ENCODE measurements around the gene SLFN12. TPM values are rescaled to one million over a fixed set of nuclear protein-coding genes. Genes with fewer than 3 reads are reported as not detected.
"Not testable (repeated sequence)": the region's sequence is repeated elsewhere in the genome, so short reads cannot be mapped to it uniquely, and the experiment has no call there.

The SLFN12 gene
- polyA plus RNA-seq, 4 donors = 18.5 to 20.1 (median 18.8) TPM

DNA sequence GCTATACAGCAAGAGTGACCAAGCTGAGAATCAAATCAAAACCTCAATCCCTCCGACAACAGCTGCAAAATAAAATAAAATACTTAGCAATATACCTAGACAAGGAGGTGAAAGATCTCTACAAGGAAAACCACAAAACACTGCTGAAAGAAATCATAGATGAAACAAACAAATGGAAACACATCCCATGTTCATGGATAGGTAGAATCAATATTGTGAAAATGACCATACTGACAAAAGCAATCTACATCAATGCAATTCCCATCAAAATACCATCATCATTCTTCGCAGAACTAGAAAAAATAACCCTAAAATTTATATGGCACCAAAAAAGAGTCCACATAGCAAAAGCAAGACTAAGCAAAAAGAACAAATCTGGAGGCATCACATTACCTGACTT is 17.6 kb downstream of the SLFN12 start:
- DNase-seq (ENCODE audit: low read depth in 4 of 4, low spot score in 2 of 4) = not testable (repeated sequence)

DNA sequence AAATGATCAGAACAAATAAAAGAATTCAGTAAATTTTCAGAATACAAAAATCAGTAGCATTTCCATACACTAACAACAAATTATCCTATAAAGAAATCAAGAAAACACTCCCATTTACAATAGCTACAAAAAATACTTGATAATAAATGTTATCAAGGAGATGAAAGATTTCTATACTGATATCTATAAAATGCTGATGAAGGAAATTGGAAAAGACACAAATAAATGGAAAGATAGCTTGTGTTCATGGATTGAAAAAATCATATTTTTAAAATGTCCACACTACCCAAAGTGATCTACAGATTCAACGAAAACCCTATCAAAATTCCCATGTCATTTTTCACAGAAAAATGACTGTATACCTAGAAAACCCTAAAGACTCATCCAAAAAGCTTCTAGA is 18.1 kb downstream of the SLFN12 start:
- no peak for DNase-seq (ENCODE audit: low read depth in 4 of 4, low spot score in 2 of 4)

DNA sequence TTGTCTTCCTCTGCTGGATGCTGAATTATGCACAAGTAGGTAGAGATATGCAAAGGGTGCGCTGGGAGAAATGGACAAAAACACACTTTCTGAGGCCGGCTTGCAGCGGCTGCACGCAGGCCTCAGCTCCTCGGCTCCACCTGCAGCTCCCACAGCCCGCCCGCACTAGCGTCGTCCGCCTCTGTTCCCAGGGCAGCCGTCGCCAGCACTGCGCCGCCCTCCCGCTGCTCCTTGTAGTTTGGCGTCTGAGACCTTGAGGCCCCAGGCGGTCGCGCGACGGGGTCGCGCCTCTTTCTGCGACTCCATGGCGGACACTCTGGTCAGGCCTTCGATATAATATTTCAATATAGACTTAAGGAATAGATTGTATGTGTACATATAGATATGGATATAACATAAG is 24.8 kb downstream of the SLFN12 start:
- DNase-seq (ENCODE audit: low read depth in 4 of 4, low spot score in 2 of 4) = no peak

- DNase-seq (ENCODE audit: low read depth in 4 of 4, low spot score in 2 of 4) = no peak
These were observed 25.7 kb downstream of the SLFN12 start for GRCh38 chr17:35406568-35406967.

DNA sequence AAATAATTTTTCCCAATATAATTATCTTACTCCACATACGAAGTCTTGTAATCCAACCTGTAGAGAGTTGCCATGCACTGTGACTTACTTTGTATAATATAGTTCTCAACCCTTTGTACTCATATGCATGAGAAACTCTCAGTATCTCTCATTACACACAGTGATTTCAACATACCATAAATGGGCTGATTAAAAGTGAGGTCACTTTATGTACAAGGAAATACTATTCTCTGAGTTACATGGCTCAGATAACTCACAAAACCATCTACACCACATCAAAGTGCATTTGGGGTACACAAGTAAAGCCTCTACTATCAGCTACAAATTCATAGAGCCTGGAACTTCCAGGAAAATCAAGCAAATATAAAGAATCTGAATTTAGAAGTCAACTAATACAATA is 27.9 kb downstream of the SLFN12 start:
- DNase-seq (ENCODE audit: low read depth in 4 of 4, low spot score in 2 of 4) = no peak

GRCh38 chr17:35393783-35394182 is 38.5 kb downstream of the SLFN12 start:
- DNase-seq (ENCODE audit: low read depth in 4 of 4, low spot score in 2 of 4) = not testable (repeated sequence)

DNA sequence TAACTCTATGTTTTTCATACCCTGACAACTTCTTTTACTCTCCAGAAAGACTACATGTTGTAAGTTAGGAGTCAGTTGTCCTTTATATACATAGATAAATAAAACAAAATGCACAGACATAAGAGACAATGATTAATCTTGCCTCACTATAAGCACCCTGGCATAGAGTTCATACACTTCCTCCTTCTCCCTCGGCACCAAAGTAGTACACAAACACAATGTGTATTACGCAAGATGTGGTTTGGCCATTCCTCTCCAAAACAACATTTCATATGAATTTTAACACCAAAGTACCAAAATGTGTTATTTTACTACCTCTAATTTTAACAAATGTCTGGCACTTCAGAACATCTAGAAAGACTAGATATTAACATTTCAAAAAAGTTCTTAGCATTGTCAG is 41.6 kb downstream of the SLFN12 start:
- no peak for DNase-seq (ENCODE audit: low read depth in 4 of 4, low spot score in 2 of 4)

DNA sequence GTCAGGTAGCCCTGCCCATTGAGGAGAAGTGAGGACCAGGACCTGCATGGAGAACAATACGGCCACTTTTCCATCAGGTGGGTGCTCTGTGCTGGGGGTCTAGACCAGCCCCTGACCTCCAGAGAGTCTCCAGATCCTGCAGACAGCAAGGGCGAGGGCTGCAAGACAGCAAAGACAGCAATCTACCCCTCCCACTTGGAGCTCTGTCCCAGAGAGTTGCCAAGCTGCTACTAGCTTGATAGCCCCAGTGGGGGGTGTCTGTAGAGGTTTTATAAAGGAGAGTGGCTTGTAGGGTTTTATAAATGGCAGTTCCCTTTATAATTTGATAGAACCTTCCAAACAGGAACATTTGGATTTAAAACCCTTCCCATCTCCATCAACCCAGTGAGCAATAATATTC is 42.1 kb downstream of the SLFN12 start:
- no peak for DNase-seq (ENCODE audit: low read depth in 4 of 4, low spot score in 2 of 4)

GRCh38 chr17:35387496-35387895 is 44.8 kb downstream of the SLFN12 start:
- DNase-seq (ENCODE audit: low read depth in 4 of 4, low spot score in 2 of 4) = no peak

GRCh38 chr17:35377706-35378105 is 54.6 kb downstream of the SLFN12 start:
- DNase-seq (ENCODE audit: low read depth in 4 of 4, low spot score in 2 of 4) = no peak

- no peak for DNase-seq (ENCODE audit: low read depth in 4 of 4, low spot score in 2 of 4)
These were observed 55.2 kb downstream of the SLFN12 start for GRCh38 chr17:35377068-35377467.

DNA sequence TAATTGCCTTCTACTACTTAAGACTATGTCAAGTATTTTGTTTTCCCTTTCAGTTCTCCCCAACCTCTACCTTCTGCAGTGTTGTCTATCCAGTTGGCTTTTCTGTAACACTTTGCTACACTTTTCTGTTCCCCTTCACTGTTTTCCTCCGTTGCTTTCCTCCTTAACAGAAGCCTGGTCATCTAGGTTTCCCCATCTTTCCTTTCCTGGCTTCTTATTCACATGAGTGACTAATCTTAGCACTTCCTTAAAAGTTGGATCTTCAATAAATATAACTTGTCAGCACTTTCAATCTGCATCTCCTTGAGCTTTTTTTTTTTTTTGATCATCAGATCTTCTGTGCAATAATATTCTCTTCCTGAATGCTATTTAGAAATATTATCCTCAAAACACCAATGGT is 56.1 kb downstream of the SLFN12 start:
- DNase-seq (ENCODE audit: low read depth in 4 of 4, low spot score in 2 of 4) = no peak

GRCh38 chr17:35374766-35375344 is 57.4 kb downstream of the SLFN12 start:
- peak in 2 of 4 donors; percentile 28 to 37 for DNase-seq (ENCODE audit: low read depth in 4 of 4, low spot score in 2 of 4)

DNA sequence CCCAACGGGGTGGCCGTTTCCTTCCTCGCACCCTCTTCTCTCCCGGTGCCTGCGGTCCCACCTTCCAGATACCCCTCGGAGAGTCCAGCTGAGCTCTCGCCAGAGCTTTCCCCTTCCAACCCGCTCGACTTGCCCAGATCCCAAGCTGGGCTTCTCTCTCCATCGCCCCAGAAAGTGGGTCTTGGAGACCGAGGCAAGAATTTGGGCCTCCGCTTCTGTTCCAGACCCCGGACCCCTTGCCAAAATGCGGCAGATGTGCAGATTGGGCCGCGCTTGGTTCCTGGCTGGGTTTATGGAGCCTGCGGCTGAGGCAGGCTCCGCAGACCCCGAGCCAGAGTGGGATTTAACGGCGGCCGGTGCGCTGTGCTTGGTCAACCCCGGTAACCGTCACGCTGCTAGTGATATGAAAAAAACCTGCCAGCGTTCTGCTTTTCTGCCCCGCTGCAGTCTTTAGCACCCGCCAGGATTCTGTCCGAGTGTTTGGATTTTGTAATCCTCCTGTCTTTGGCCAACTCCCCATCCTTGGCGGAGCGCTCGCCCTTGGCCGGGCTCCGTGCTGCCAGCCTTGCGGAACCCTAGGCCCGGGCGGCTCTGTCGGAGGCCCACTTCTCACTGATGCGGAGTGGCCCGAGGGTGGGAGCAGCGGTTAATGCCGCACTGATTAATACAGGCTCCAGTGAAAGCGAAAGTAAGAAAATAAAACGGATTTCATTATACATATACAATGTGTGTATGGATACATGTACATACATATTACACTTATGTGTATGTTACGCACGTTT is 58.1 kb downstream of the SLFN12 start:
- DNase-seq (ENCODE audit: low read depth in 4 of 4, low spot score in 2 of 4) = peak in 3 of 4 donors; percentile 28 to 36 (median 31)

DNA sequence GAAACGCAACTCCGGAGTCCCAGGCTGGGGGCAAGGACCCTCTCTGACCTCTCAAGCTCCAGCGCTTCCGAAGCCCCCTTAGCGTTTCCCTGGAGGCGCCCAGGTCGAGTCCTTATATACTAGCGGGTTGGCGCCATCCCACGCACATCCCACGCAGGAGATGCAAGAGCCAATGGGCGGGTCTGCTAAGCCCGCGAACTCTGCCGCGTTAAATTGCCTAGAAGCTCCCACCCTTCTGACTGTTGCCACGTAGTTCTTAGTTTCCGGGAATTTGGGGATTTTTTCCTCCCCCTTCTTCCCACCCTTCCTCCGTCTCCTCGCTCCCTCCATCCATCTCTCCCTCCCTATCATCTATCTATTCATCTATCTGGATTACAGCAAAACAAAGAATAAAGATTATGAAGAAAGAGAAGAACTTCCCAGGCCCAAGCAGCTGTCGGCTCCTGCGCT is 58.7 kb downstream of the SLFN12 start, which contains the start of gene SLFN11:
TSS of gene SLFN11 (minus strand) at position 88 of the 450 bp plus-strand sequence. CDS start 9,814 bp downstream, outside the sequence.
- DNase-seq (ENCODE audit: low read depth in 4 of 4, low spot score in 2 of 4) = peak in 3 of 4 donors; percentile 11 to 34 (median 29)

DNA sequence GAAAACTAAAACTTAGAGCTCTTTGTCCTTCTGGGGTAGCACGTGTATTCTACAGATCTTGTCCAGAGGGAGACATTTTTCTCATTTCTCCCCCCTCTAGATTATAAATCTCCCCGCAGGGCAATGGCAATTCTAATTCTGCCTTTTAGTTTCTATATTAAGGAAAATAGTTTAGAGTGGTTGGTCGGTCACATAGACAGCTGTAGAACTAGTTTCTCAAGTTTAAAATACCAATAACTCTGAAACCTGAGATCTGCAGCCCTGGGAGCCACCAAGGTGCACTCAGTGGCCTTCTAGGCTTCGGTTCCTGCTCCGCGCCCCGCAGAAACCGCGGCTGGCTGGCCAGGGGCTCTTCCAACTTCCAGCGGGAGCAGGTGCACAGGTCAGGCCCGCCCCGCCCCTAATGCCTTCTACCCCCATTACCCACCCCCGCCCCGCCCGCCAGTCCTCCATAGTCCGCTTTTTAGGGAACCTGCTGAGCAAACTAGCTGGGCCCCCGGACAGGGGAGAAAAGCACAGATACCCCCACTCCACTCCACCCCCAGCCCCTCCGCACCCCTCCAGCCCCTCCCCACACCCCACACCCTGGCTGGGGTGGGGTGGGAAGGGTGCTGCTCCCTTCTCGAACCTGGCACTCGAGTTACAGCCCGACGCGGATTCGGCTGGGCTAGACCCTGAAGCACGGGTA is 59.3 kb downstream of the SLFN12 start:
- peak in 1 of 4 donors; percentile 19 for DNase-seq (ENCODE audit: low read depth in 4 of 4, low spot score in 2 of 4)

GRCh38 chr17:35371934-35372333 is 60.4 kb downstream of the SLFN12 start:
- DNase-seq (ENCODE audit: low read depth in 4 of 4, low spot score in 2 of 4) = no peak

GRCh38 chr17:35368081-35368830 is 64.0 kb downstream of the SLFN12 start:
- DNase-seq (ENCODE audit: low read depth in 4 of 4, low spot score in 2 of 4) = no peak

DNA sequence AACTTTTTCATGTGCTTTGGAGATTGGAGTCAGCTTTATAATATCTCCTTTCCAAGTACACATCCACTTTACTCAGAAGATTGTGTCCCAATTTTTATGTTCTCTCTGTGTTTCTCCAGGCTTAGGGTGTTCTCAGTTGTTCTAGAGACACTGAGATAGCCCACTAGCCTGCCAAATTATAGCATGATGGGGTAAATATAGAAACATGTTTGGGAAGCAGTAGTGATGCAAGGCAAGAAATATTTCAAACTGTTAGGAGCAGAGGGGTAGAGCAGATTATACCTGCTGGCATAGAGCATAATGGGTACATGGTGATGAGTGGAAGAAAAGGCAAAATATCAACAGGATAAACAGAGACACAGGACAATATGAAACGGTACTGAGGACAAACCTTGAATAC is 71.3 kb downstream of the SLFN12 start:
- DNase-seq (ENCODE audit: low read depth in 4 of 4, low spot score in 2 of 4) = no peak

All from left renal cortex interstitium (tissue), 4 donors.